ENCODE data around the gene SNX24. TPM values are rescaled to one million over a fixed set of nuclear protein-coding genes. Genes with fewer than 3 reads are reported as not detected.

SNX24 gene
- total RNA-seq, 1 donor from 2014 or later, result 21.0 TPM

- Histone ChIP-seq H3K9me3 (ENCODE audit: low read depth) (no peaks in the 10 kb centered on the region), H3K9ac (no peak overlapping the region), H3K27me3 (peaks cover 77% of the 10 kb centered on the region), H2AFZ (replicated peaks) (peak overlapping the region; percentile 62), H3K4me2 (peak overlapping the region; percentile 81), H3K4me1 (peaks cover 6% of the 10 kb centered on the region), H3K27ac (no peak overlapping the region), H3K79me2 (ENCODE audit: low read depth) (no peaks in the 10 kb centered on the region), H4K20me1 (ENCODE audit: low read depth) (peaks cover 15% of the 10 kb centered on the region), H3F3A (ENCODE audit: low read depth) (peaks cover 3% of the 10 kb centered on the region), H3K36me3 (no peaks in the 10 kb centered on the region), H3K4me3 (peak overlapping the region; percentile 62)
- DNase-seq (ENCODE audit: low spot score), result peak; percentile 69
- Mint-ChIP-seq H3K4me1 (peaks cover 6% of the 10 kb centered on the region), H3K4me3 (peak overlapping the region; percentile 89), H3K27ac (peak overlapping the region; percentile 9), H3K27me3 (ENCODE audit: insufficient read depth, low read depth) (peaks cover 38% of the 10 kb centered on the region), H3K9me3 (no peaks in the 10 kb centered on the region), H3K36me3 (no peaks in the 10 kb centered on the region)
- peak; percentile 41 for TF ChIP-seq EZH2 (IDR thresholded peaks at IDR 0.05)
- no peak for TF ChIP-seq EZH2phosphoT487 (IDR thresholded peaks at IDR 0.05)
- TF ChIP-seq CTCF (IDR thresholded peaks at IDR 0.05), result no peak
These were observed 190.0 kb downstream of the SNX24 start for GRCh38 chr5:123035360-123035917.

GRCh38 chr5:123035918-123036390, 190.5 kb downstream of the SNX24 start:
- Histone ChIP-seq H3K79me2 (ENCODE audit: low read depth) (no peaks in the 10 kb centered on the region), H4K20me1 (ENCODE audit: low read depth) (peaks cover 15% of the 10 kb centered on the region), H3K4me3 (peak overlapping the region; percentile 62), H3K27ac (no peak overlapping the region), H3K4me1 (peaks cover 6% of the 10 kb centered on the region), H3K27me3 (peaks cover 81% of the 10 kb centered on the region), H3K4me2 (peak overlapping the region; percentile 81), H3F3A (ENCODE audit: low read depth) (peaks cover 3% of the 10 kb centered on the region), H3K36me3 (no peaks in the 10 kb centered on the region), H2AFZ (replicated peaks) (peak overlapping the region; percentile 62), H3K9me3 (ENCODE audit: low read depth) (no peaks in the 10 kb centered on the region), H3K9ac (no peak overlapping the region)
- peak; percentile 78 for DNase-seq (ENCODE audit: low spot score)
- TF ChIP-seq EZH2 (IDR thresholded peaks at IDR 0.05), result no peak
- no peak for TF ChIP-seq CTCF (IDR thresholded peaks at IDR 0.05)
- no peak for TF ChIP-seq EZH2phosphoT487 (IDR thresholded peaks at IDR 0.05)
- no peak overlapping the region for H3K27ac Mint-ChIP-seq
- H3K27me3 Mint-ChIP-seq (ENCODE audit: insufficient read depth, low read depth), result peaks cover 38% of the 10 kb centered on the region
- H3K4me3 Mint-ChIP-seq, result peak overlapping the region; percentile 89
- H3K36me3 Mint-ChIP-seq, result no peaks in the 10 kb centered on the region
- peaks cover 6% of the 10 kb centered on the region for H3K4me1 Mint-ChIP-seq
- H3K9me3 Mint-ChIP-seq, result no peaks in the 10 kb centered on the region

- DNase-seq (ENCODE audit: low spot score), result peak; percentile 77
- no peaks in the 10 kb centered on the region for H3K9me3 ChIP-seq (ENCODE audit: low read depth)
- H3K4me1 ChIP-seq, result peaks cover 6% of the 10 kb centered on the region
- H3K4me2 ChIP-seq, result peak within 1 kb of the TSS; percentile 81
- peaks cover 15% of the 10 kb centered on the region for H4K20me1 ChIP-seq (ENCODE audit: low read depth)
- no peaks in the 10 kb centered on the region for H3K79me2 ChIP-seq (ENCODE audit: low read depth)
- H3K27ac ChIP-seq, result no peak within 1 kb of the TSS
- Mint-ChIP-seq H3K4me3 (peak within 1 kb of the TSS; percentile 89), H3K27ac (peak within 1 kb of the TSS; percentile 9), H3K4me1 (peaks cover 6% of the 10 kb centered on the region), H3K27me3 (ENCODE audit: insufficient read depth, low read depth) (peaks cover 38% of the 10 kb centered on the region), H3K36me3 (no peaks in the 10 kb centered on the region), H3K9me3 (no peaks in the 10 kb centered on the region)
- peak within 1 kb of the TSS; percentile 62 for H2AFZ ChIP-seq (replicated peaks)
- H3K27me3 ChIP-seq, result peaks cover 81% of the 10 kb centered on the region
- no peak within 1 kb of the TSS for H3K9ac ChIP-seq
- peak within 1 kb of the TSS; percentile 62 for H3K4me3 ChIP-seq
- TF ChIP-seq EZH2 (IDR thresholded peaks at IDR 0.05) (peak; percentile 79), CTCF (IDR thresholded peaks at IDR 0.05) (no peak), EZH2phosphoT487 (IDR thresholded peaks at IDR 0.05) (no peak)
- H3F3A ChIP-seq (ENCODE audit: low read depth), result peaks cover 3% of the 10 kb centered on the region
- H3K36me3 ChIP-seq, result no peaks in the 10 kb centered on the region
These were observed 191.1 kb downstream of the SNX24 start, which contains the start of gene PPIC for GRCh38 chr5:123036391-123037103. Gene PPIC, minus strand, starts transcription at chr5:123036725. Its CDS starts 100 bp downstream, at chr5:123036625.

Measured in neural progenitor cell (in vitro differentiated cells).